Right lobe of liver (tissue), 4 donors: ENCODE data around the gene PPP1R7.

Experiments
- POLR2A ChIP-seq: fragments of 450-650 bp; IDR thresholded peaks from one replicate; pipeline ENCODE4 v1.6.1; 2017; ENCODE audit warnings: antibody characterized with exemption, mild to moderate bottlenecking
- TF ChIP-seq, protein P1 (sequence below), 4 donors: fragments of 200-600 bp in 3 of 4; fragments of 450-650 bp in 1 of 4; IDR thresholded peaks; one replicate each; pipeline versions ENCODE4 v1.5.1 to v1.8.0; 2016 to 2022; ENCODE audit warnings: antibody characterized with exemption in 4 of 4, mild to moderate bottlenecking in 2 of 4
- donor health status: DM: no; HTN: no; CAD: no.
- donor health status: DM: no; HTN: no; CAD: no.
- donor health status: DM: no; HTN: yes; CAD: no.

DNA sequence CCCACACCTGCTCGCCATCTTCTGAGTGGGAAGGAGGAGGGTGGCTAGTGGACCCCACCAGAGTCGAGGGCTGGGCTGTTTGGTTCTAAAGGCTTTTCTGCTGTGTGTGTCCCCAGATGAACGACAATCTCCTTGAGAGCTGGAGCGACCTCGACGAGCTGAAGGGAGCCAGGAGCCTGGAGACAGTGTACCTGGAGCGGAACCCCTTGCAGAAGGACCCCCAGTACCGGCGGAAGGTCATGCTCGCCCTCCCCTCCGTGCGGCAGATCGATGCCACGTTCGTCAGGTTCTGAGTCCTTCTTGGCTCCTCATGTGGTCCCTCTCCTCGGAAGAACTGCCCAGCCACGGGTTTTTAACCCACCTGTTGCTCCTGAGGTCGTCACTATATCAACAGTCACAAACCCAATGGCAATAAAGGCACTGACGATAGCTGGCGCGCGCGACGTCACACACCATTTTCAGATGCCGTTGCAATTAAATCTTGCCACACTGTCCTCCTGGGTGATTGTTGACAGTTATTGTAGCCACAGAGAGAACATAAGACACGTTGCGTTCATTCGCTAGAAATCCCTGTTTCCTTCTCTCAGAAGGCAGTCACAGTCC, 32.4 kb downstream of the PPP1R7 start:
- TF ChIP-seq, protein P1, sequence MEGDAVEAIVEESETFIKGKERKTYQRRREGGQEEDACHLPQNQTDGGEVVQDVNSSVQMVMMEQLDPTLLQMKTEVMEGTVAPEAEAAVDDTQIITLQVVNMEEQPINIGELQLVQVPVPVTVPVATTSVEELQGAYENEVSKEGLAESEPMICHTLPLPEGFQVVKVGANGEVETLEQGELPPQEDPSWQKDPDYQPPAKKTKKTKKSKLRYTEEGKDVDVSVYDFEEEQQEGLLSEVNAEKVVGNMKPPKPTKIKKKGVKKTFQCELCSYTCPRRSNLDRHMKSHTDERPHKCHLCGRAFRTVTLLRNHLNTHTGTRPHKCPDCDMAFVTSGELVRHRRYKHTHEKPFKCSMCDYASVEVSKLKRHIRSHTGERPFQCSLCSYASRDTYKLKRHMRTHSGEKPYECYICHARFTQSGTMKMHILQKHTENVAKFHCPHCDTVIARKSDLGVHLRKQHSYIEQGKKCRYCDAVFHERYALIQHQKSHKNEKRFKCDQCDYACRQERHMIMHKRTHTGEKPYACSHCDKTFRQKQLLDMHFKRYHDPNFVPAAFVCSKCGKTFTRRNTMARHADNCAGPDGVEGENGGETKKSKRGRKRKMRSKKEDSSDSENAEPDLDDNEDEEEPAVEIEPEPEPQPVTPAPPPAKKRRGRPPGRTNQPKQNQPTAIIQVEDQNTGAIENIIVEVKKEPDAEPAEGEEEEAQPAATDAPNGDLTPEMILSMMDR (IDR thresholded peaks at IDR 0.05): no peak
- TF ChIP-seq POLR2A: no peak
